Measurements from ENCODE around the gene TBX21. TPM values are rescaled to one million over a fixed set of nuclear protein-coding genes. Genes with fewer than 3 reads are reported as not detected.

The TBX21 gene
- total and polyA plus RNA-seq, 9 of the 15 experiments (the other 6 are each of a cell fraction or from before 2014, with no cell fraction given), result 0.07 TPM; not detected in 8

DNA sequence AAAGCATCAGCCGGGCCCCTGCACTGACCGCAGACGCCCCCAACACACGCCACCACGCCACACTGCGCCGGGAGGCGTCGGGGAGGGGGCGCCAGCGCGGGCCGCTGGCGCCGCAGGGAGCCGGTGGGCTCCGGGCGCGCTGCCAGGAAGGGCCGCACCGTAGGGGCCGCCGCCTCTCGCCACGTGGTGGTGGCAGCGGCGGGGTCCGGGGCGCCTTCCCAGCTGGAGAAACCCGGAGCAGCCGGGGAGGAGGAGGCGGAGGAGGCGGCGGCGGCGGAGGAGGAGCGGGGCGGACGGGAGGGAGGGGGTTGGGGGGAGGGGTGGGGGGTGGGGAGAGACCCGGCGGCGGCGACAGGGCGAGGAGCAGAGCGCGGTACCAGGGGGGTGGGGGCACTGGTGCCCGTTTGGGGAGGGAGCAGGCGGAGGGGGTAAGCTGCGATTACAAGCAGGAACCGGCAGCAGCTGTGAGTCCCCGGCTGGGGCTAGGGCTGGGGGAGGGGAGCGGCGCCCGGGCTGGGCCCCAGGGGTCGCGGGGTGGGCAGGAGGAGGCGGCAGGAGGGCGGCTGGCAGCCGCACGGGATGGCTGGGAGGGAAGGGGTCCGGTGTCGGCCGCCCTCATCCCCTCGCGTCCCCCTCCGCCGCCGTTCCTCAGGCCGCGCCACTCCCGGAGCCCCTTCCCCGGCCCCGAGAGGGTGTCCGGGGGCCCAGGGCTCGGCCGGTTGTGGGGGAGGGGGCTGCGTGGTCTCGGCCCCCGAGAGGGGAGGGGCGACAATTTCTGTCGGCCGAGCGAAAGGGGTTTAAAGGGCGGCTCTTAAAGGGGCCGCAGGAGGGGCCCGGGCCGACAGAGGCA lies 39.1 kb upstream of the TBX21 start, which contains the start of gene TBKBP1 (continued):
- TF ChIP-seq TRIM24 (IDR thresholded peaks at IDR 0.05) (no peak), CCNT2 (IDR thresholded peaks at IDR 0.05; ENCODE audit: borderline replicate concordance, extremely low read depth, insufficient read length, low read depth, low read length) (peak; percentile 40), CHD1 (IDR thresholded peaks at IDR 0.05; ENCODE audit: low read length) (no peak), FUS (optimal IDR thresholded peaks at IDR 0.05; ENCODE audit: low read depth, low read length) (no peak), TAF1 (IDR thresholded peaks at IDR 0.05; ENCODE audit: control insufficient read depth, extremely low read depth, insufficient read depth, low read length, severe bottlenecking) (no peak), ILF3 (IDR thresholded peaks at IDR 0.05; ENCODE audit: borderline replicate concordance) (no peak), SMAD1 (IDR thresholded peaks at IDR 0.05; ENCODE audit: low read depth, low read length, partially characterized antibody) (no peak), STAT5B (CRISPR knock-in tag; IDR thresholded peaks at IDR 0.05) (no peak), EZH2 (IDR thresholded peaks at IDR 0.05; ENCODE audit: borderline replicate concordance, low read depth, low read length) (no peak), RBFOX2 (IDR thresholded peaks at IDR 0.05; ENCODE audit: low read depth, low read length) (peak; percentile 56), SIX5 (IDR thresholded peaks at IDR 0.05; ENCODE audit: borderline replicate concordance in 1 of 2, insufficient read depth in 1 of 2, low read depth in 1 of 2, low read length in 2 of 2) (no peak), SMAD4 (CRISPR knock-in tag; conservative IDR thresholded peaks at IDR 0.05) (peak; percentile 53), ZNF134 (CRISPR knock-in tag; conservative IDR thresholded peaks at IDR 0.05) (no peak), MAZ (CRISPR knock-in tag; conservative IDR thresholded peaks at IDR 0.05 in 1 of 2, IDR thresholded peaks at IDR 0.05 in 1 of 2) (peak in 1 of 2 experiments; percentile 59; a peak in 3 of 4 replicates), KDM4B (IDR thresholded peaks at IDR 0.05; ENCODE audit: borderline replicate concordance in 2 of 2, low read depth in 1 of 2) (no peak), NR2C1 (IDR thresholded peaks at IDR 0.05) (no peak), NR2C1 (tag; IDR thresholded peaks at IDR 0.05) (no peak), JUNB (CRISPR knock-in tag; conservative IDR thresholded peaks at IDR 0.05) (no peak), HDAC3 (IDR thresholded peaks at IDR 0.05; ENCODE audit: borderline replicate concordance, partially characterized antibody) (no peak), SNIP1 (IDR thresholded peaks at IDR 0.05; ENCODE audit: low read depth) (no peak), HDGF (IDR thresholded peaks at IDR 0.05) (no peak), ZFPM2 (CRISPR knock-in tag; IDR thresholded peaks at IDR 0.05) (no peak), BRF1 (IDR thresholded peaks at IDR 0.05; ENCODE audit: borderline replicate concordance, extremely low read depth, insufficient read length) (no peak), TGIF2 (CRISPR knock-in tag; IDR thresholded peaks at IDR 0.05) (no peak), CXXC5 (CRISPR knock-in tag; IDR thresholded peaks at IDR 0.05) (peak; percentile 67)
- TF ChIP-seq, protein P1, sequence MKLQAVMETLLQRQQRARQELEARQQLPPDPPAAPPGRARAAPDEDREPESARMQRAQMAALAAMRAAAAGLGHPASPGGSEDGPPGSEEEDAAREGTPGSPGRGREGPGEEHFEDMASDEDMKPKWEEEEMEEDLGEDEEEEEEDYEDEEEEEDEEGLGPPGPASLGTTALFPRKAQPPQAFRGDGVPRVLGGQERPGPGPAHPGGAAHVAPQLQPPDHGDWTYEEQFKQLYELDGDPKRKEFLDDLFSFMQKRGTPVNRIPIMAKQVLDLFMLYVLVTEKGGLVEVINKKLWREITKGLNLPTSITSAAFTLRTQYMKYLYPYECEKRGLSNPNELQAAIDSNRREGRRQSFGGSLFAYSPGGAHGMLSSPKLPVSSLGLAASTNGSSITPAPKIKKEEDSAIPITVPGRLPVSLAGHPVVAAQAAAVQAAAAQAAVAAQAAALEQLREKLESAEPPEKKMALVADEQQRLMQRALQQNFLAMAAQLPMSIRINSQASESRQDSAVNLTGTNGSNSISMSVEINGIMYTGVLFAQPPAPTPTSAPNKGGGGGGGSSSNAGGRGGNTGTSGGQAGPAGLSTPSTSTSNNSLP (IDR thresholded peaks at IDR 0.05; ENCODE audit: borderline replicate concordance, low read depth, low read length), result no peak
- TF ChIP-seq, protein P2, sequence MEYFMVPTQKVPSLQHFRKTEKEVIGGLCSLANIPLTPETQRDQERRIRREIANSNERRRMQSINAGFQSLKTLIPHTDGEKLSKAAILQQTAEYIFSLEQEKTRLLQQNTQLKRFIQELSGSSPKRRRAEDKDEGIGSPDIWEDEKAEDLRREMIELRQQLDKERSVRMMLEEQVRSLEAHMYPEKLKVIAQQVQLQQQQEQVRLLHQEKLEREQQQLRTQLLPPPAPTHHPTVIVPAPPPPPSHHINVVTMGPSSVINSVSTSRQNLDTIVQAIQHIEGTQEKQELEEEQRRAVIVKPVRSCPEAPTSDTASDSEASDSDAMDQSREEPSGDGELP (CRISPR knock-in tag; IDR thresholded peaks at IDR 0.05; ENCODE audit: borderline replicate concordance), result peak; percentile 58

All from K562 (cell line).